HG03095 (cell line): Measurements from ENCODE around the gene CPEB2.

Experiments used
- ATAC-seq: cut with Tn5 transposase; IDR thresholded peaks from one replicate; pipeline ENCODE4 v1.9.1; 2021; ENCODE audit warnings: moderate library complexity; ENCODE audit not compliant: unreplicated experiment

The CPEB2 gene

GRCh38 chr4:15007201-15007600 lies 4.9 kb downstream of the CPEB2 start:
- ATAC-seq: no peak

- ATAC-seq: no peak
These were observed 7.8 kb downstream of the CPEB2 start for GRCh38 chr4:15010038-15010585.

- ATAC-seq: no peak
These were observed 8.9 kb downstream of the CPEB2 start for GRCh38 chr4:15011166-15011565.

GRCh38 chr4:15012017-15012788 lies 9.9 kb downstream of the CPEB2 start:
- ATAC-seq: no peak

GRCh38 chr4:15013585-15013984 lies 11.3 kb downstream of the CPEB2 start:
- ATAC-seq: no peak

GRCh38 chr4:15015170-15015569 lies 12.9 kb downstream of the CPEB2 start:
- no peak for ATAC-seq

- ATAC-seq: no peak
These were observed 16.1 kb downstream of the CPEB2 start for GRCh38 chr4:15018361-15018760.

- ATAC-seq: no peak
These were observed 18.4 kb downstream of the CPEB2 start for GRCh38 chr4:15020502-15021286.

- ATAC-seq: no peak
These were observed 19.0 kb downstream of the CPEB2 start for GRCh38 chr4:15021311-15021710.

GRCh38 chr4:15021946-15022345 lies 19.7 kb downstream of the CPEB2 start:
- ATAC-seq: no peak

GRCh38 chr4:15024386-15024785 lies 22.1 kb downstream of the CPEB2 start:
- no peak for ATAC-seq

GRCh38 chr4:15025693-15026092 lies 23.4 kb downstream of the CPEB2 start:
- no peak for ATAC-seq

GRCh38 chr4:15027921-15028435 lies 25.7 kb downstream of the CPEB2 start:
- no peak for ATAC-seq

GRCh38 chr4:15031197-15031596 lies 28.9 kb downstream of the CPEB2 start:
- ATAC-seq: no peak

- no peak for ATAC-seq
These were observed 29.9 kb downstream of the CPEB2 start for GRCh38 chr4:15031993-15032675.

- ATAC-seq: no peak
These were observed 31.9 kb downstream of the CPEB2 start for GRCh38 chr4:15034071-15034764.

- ATAC-seq: no peak
These were observed 32.9 kb downstream of the CPEB2 start for GRCh38 chr4:15035159-15035558.

- ATAC-seq: no peak
These were observed 35.8 kb downstream of the CPEB2 start for GRCh38 chr4:15037923-15038541.

- ATAC-seq: no peak
These were observed 38.7 kb downstream of the CPEB2 start for GRCh38 chr4:15040916-15041463.
